ENCODE measurements around the gene RDH16. TPM values are rescaled to one million over a fixed set of nuclear protein-coding genes. Genes with fewer than 3 reads are reported as not detected.
"Not testable (repeated sequence)": the region's sequence is repeated elsewhere in the genome, so short reads cannot be mapped to it uniquely, and the experiment has no call there.

RDH16 gene
- total RNA-seq, 3 donors from 2014 or later (not counting 1 experiment from before 2014, with no cell fraction given), result 1.3 to 2.3 (median 1.6) TPM

DNA sequence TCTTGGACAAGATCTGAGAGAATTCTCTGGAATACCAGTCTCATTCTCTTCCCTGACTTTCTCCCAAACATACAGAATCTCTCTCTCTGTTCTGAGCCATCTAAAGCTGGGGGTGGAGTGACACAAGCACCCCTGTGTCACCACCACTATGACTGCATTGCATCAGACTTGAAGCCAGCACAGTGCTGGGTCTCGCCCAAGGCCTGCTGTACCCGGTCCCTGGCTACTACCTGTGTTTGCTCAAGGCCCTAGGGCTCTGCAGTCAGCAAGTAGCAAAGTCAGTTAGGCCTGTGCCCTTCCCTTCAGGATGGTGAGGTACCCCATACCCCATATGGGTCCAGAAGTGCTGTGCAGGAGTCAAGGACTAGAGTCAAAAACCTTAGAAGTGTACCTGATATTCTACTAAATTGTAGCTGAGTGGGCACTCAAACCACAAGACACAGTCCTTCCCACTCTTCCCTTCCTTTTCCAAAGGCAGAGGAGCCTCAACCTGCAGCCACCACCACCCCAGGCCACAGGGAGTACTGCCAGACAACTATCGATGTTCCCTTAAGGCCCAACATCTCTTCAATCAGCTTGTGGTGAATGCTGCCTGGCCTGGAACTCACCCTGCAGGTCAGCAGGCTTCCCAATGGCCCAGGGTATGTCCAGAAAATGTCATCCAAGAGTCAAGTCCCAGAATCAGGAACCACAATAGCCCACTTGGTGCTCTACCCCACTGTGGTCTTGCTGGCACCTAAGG is 21.2 kb upstream of the RDH16 start:
- Mint-ChIP-seq H3K4me1 (no peaks in the 10 kb centered on the region), H3K9me3 (no peaks in the 10 kb centered on the region), H3K27ac (no peak overlapping the region), H3K4me3 (no peak overlapping the region), H3K27me3 (ENCODE audit: low read depth in 2 of 2) (no peaks in the 10 kb centered on the region), H3K36me3 (no peaks in the 10 kb centered on the region)
- Histone ChIP-seq H3K4me1 (ENCODE audit: control insufficient read depth, insufficient read depth, low read length) (no peaks in the 10 kb centered on the region), H3K4me3 (ENCODE audit: low read length) (no peak overlapping the region), H3K27ac (ENCODE audit: low read length) (no peak overlapping the region), H3K27me3 (ENCODE audit: control insufficient read depth, insufficient read depth, low read length) (no peaks in the 10 kb centered on the region), H3K36me3 (ENCODE audit: control insufficient read depth, insufficient read depth, low read length) (no peaks in the 10 kb centered on the region), H3K9me3 (ENCODE audit: control insufficient read depth, insufficient read depth, low read length) (no peaks in the 10 kb centered on the region)
- TF ChIP-seq, protein P1, sequence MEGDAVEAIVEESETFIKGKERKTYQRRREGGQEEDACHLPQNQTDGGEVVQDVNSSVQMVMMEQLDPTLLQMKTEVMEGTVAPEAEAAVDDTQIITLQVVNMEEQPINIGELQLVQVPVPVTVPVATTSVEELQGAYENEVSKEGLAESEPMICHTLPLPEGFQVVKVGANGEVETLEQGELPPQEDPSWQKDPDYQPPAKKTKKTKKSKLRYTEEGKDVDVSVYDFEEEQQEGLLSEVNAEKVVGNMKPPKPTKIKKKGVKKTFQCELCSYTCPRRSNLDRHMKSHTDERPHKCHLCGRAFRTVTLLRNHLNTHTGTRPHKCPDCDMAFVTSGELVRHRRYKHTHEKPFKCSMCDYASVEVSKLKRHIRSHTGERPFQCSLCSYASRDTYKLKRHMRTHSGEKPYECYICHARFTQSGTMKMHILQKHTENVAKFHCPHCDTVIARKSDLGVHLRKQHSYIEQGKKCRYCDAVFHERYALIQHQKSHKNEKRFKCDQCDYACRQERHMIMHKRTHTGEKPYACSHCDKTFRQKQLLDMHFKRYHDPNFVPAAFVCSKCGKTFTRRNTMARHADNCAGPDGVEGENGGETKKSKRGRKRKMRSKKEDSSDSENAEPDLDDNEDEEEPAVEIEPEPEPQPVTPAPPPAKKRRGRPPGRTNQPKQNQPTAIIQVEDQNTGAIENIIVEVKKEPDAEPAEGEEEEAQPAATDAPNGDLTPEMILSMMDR (IDR thresholded peaks at IDR 0.05), result no peak
- ATAC-seq, result no peak
- WGBS (ENCODE audit: insufficient coverage), result 96% methylated on average over 3 of the region's 3 CpGs
- intact Hi-C loops (cut with micrococcal nuclease), result no loop called here
- no peak for DNase-seq

DNA sequence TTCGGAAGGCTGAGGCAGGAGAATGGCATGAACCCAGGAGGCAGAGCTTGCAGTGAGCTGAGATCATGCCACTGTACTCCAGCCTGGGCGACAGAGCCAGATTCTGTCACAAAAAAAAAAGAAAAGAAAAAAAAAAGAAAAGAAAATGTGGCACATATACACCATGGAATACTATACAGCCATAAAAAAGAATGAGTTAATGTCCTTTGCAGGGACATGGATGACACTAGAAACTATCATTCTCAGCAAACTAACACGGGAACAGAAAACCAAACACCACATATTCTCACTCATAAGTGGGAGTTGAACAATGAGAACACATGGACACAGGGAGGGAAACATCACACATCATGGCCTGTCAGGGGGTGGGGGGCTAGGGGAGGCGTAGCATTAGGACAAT is 20.0 kb upstream of the RDH16 start:
- H3K4me3 Mint-ChIP-seq; H3K36me3 ChIP-seq (ENCODE audit: control insufficient read depth, insufficient read depth, low read length); ATAC-seq; H3K4me1 Mint-ChIP-seq; H3K27ac Mint-ChIP-seq; H3K36me3 Mint-ChIP-seq; H3K27me3 Mint-ChIP-seq (ENCODE audit: low read depth in 2 of 2); H3K4me1 ChIP-seq (ENCODE audit: control insufficient read depth, insufficient read depth, low read length); DNase-seq; H3K27ac ChIP-seq (ENCODE audit: low read length); H3K9me3 ChIP-seq (ENCODE audit: control insufficient read depth, insufficient read depth, low read length); H3K9me3 Mint-ChIP-seq; intact Hi-C loops (cut with micrococcal nuclease); H3K4me3 ChIP-seq (ENCODE audit: low read length); H3K27me3 ChIP-seq (ENCODE audit: control insufficient read depth, insufficient read depth, low read length): not testable (repeated sequence)
- WGBS (ENCODE audit: insufficient coverage), result 88% methylated on average over 3 of the region's 4 CpGs

- WGBS (ENCODE audit: insufficient coverage), result 100% methylated on average over 1 of the region's 3 CpGs
- H3K36me3 Mint-ChIP-seq; H3K27me3 ChIP-seq (ENCODE audit: control insufficient read depth, insufficient read depth, low read length); H3K4me1 Mint-ChIP-seq; H3K4me1 ChIP-seq (ENCODE audit: control insufficient read depth, insufficient read depth, low read length); H3K27ac Mint-ChIP-seq; H3K9me3 Mint-ChIP-seq; H3K36me3 ChIP-seq (ENCODE audit: control insufficient read depth, insufficient read depth, low read length); H3K9me3 ChIP-seq (ENCODE audit: control insufficient read depth, insufficient read depth, low read length); intact Hi-C loops (cut with micrococcal nuclease); H3K4me3 ChIP-seq (ENCODE audit: low read length); ATAC-seq; DNase-seq; H3K27ac ChIP-seq (ENCODE audit: low read length); H3K4me3 Mint-ChIP-seq: not testable (repeated sequence)
- peaks cover 8 to 11% of the 10 kb centered on the region in 2 donors for H3K27me3 Mint-ChIP-seq (ENCODE audit: low read depth in 2 of 2)
These were observed 16.8 kb upstream of the RDH16 start for GRCh38 chr12:56974224-56974623.

DNA sequence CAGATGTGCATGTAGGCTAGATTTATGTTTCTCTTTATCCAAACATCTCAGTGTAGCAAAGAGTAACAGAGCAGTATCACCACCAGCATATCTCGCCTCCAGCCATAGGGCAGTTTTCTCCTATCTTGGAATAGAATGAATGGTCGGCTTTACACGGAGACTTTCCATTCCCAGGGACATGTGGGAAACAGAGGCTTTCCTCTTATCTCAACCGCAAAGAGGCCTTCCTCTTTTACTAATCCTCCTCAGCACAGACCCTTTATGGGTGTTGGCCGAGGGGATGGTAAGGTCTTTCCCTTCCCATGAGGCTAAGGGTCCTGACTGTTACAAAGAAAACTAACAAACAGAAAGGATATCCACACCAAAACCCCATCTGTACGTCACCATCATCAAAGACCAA is 11.5 kb upstream of the RDH16 start:
- WGBS (ENCODE audit: insufficient coverage), result 69% methylated on average over 1 of the region's 6 CpGs
- H3K4me1 Mint-ChIP-seq; ATAC-seq; H3K27ac Mint-ChIP-seq; H3K27ac ChIP-seq (ENCODE audit: low read length); H3K27me3 ChIP-seq (ENCODE audit: control insufficient read depth, insufficient read depth, low read length); H3K4me3 ChIP-seq (ENCODE audit: low read length); DNase-seq; H3K4me3 Mint-ChIP-seq; H3K9me3 Mint-ChIP-seq; H3K4me1 ChIP-seq (ENCODE audit: control insufficient read depth, insufficient read depth, low read length); intact Hi-C loops (cut with micrococcal nuclease); H3K9me3 ChIP-seq (ENCODE audit: control insufficient read depth, insufficient read depth, low read length); H3K36me3 Mint-ChIP-seq; H3K36me3 ChIP-seq (ENCODE audit: control insufficient read depth, insufficient read depth, low read length): not testable (repeated sequence)
- H3K27me3 Mint-ChIP-seq (ENCODE audit: low read depth in 2 of 2), result peaks cover 8 to 23% of the 10 kb centered on the region in 2 donors

- H3K4me3 Mint-ChIP-seq; ATAC-seq; H3K4me1 Mint-ChIP-seq; H3K4me3 ChIP-seq (ENCODE audit: low read length); intact Hi-C loops (cut with micrococcal nuclease); H3K9me3 ChIP-seq (ENCODE audit: control insufficient read depth, insufficient read depth, low read length); H3K27ac ChIP-seq (ENCODE audit: low read length); H3K4me1 ChIP-seq (ENCODE audit: control insufficient read depth, insufficient read depth, low read length); H3K27ac Mint-ChIP-seq; H3K27me3 ChIP-seq (ENCODE audit: control insufficient read depth, insufficient read depth, low read length); H3K36me3 ChIP-seq (ENCODE audit: control insufficient read depth, insufficient read depth, low read length); H3K9me3 Mint-ChIP-seq; H3K36me3 Mint-ChIP-seq; DNase-seq: not testable (repeated sequence)
- peaks cover 8 to 18% of the 10 kb centered on the region in 2 donors for H3K27me3 Mint-ChIP-seq (ENCODE audit: low read depth in 2 of 2)
- WGBS (ENCODE audit: insufficient coverage), result 95% methylated on average over 15 of the region's 15 CpGs
These were observed 8.7 kb upstream of the RDH16 start for GRCh38 chr12:56965997-56966642.

DNA sequence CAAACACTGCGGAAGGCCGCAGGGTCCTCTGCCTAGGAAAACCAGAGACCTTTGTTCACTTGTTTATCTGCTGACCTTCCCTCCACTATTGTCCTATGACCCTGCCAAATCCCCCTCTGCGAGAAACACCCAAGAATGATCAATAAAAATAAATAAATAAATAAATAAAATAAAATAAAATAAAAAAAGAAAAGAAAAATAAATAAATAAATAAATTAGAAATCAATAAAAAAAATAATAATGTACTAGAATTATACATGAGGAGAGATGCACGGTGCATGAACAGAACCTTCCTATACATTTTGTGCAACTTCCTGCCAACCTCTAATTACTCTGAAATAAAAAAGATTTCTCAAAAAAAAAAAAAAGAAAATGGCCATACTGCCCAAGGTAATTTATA is 7.7 kb upstream of the RDH16 start:
- H3K27me3 ChIP-seq (ENCODE audit: control insufficient read depth, insufficient read depth, low read length); H3K4me1 Mint-ChIP-seq; H3K27ac ChIP-seq (ENCODE audit: low read length); DNase-seq; H3K4me1 ChIP-seq (ENCODE audit: control insufficient read depth, insufficient read depth, low read length); H3K4me3 ChIP-seq (ENCODE audit: low read length); H3K27ac Mint-ChIP-seq; H3K9me3 ChIP-seq (ENCODE audit: control insufficient read depth, insufficient read depth, low read length); H3K4me3 Mint-ChIP-seq; H3K36me3 Mint-ChIP-seq; intact Hi-C loops (cut with micrococcal nuclease); H3K9me3 Mint-ChIP-seq; ATAC-seq; H3K36me3 ChIP-seq (ENCODE audit: control insufficient read depth, insufficient read depth, low read length): not testable (repeated sequence)
- WGBS (ENCODE audit: insufficient coverage), result 100% methylated on average over 1 of the region's 4 CpGs
- H3K27me3 Mint-ChIP-seq (ENCODE audit: low read depth in 2 of 2), result peaks cover 4 to 15% of the 10 kb centered on the region in 2 donors

- H3K27me3 Mint-ChIP-seq (ENCODE audit: low read depth in 2 of 2); intact Hi-C loops (cut with micrococcal nuclease); H3K9me3 Mint-ChIP-seq; H3K4me1 Mint-ChIP-seq; H3K4me1 ChIP-seq (ENCODE audit: control insufficient read depth, insufficient read depth, low read length); ATAC-seq; H3K9me3 ChIP-seq (ENCODE audit: control insufficient read depth, insufficient read depth, low read length); H3K4me3 Mint-ChIP-seq; H3K27ac Mint-ChIP-seq; H3K4me3 ChIP-seq (ENCODE audit: low read length); H3K36me3 ChIP-seq (ENCODE audit: control insufficient read depth, insufficient read depth, low read length); H3K27me3 ChIP-seq (ENCODE audit: control insufficient read depth, insufficient read depth, low read length); H3K27ac ChIP-seq (ENCODE audit: low read length); DNase-seq; H3K36me3 Mint-ChIP-seq: not testable (repeated sequence)
- WGBS (ENCODE audit: insufficient coverage), result 100% methylated on average over 2 of the region's 27 CpGs
These were observed 6.1 kb upstream of the RDH16 start for GRCh38 chr12:56963557-56963956.
